ENCODE results near the gene CERS6.

Gene CERS6

GRCh38 chr2:168526641-168527040, 70.6 kb downstream of the CERS6 start:
- DNase-seq (ENCODE audit: low read depth in 2 of 2): peak; percentile 59 to 75
- no peak overlapping the region for H3K4me3 ChIP-seq (replicated peaks in 1 of 2; ENCODE audit: low read depth in 2 of 2, low read length in 2 of 2)
- no peak for TF ChIP-seq CTCF (IDR thresholded peaks at IDR 0.05; ENCODE audit: low read depth, low read length)

- no peak for DNase-seq (ENCODE audit: low read depth in 2 of 2)
- TF ChIP-seq CTCF (IDR thresholded peaks at IDR 0.05; ENCODE audit: low read depth, low read length): no peak
- no peak overlapping the region for H3K4me3 ChIP-seq (replicated peaks in 1 of 2; ENCODE audit: low read depth in 2 of 2, low read length in 2 of 2)
Observed at GRCh38 chr2:168528016-168528415, 71.9 kb downstream of the CERS6 start.

GRCh38 chr2:168528469-168528868, 72.4 kb downstream of the CERS6 start:
- no peak overlapping the region for H3K4me3 ChIP-seq (replicated peaks in 1 of 2; ENCODE audit: low read depth in 2 of 2, low read length in 2 of 2)
- no peak for TF ChIP-seq CTCF (IDR thresholded peaks at IDR 0.05; ENCODE audit: low read depth, low read length)
- DNase-seq (ENCODE audit: low read depth in 2 of 2): peak; percentile 61 to 77

- DNase-seq (ENCODE audit: low read depth in 2 of 2): peak in 1 of 2 donors; percentile 47
- H3K4me3 ChIP-seq (replicated peaks in 1 of 2; ENCODE audit: low read depth in 2 of 2, low read length in 2 of 2): no peak overlapping the region
- no peak for TF ChIP-seq CTCF (IDR thresholded peaks at IDR 0.05; ENCODE audit: low read depth, low read length)
Observed at GRCh38 chr2:168529054-168529833, 73.2 kb downstream of the CERS6 start.

- H3K4me3 ChIP-seq (replicated peaks in 1 of 2; ENCODE audit: low read depth in 2 of 2, low read length in 2 of 2): no peak overlapping the region
- DNase-seq (ENCODE audit: low read depth in 2 of 2): peak; percentile 24 to 28
- TF ChIP-seq CTCF (IDR thresholded peaks at IDR 0.05; ENCODE audit: low read depth, low read length): no peak
Observed at GRCh38 chr2:168529900-168530561, 74.0 kb downstream of the CERS6 start.

GRCh38 chr2:168530982-168531622, 75.0 kb downstream of the CERS6 start:
- TF ChIP-seq CTCF (IDR thresholded peaks at IDR 0.05; ENCODE audit: low read depth, low read length): no peak
- peak; percentile 69 to 87 for DNase-seq (ENCODE audit: low read depth in 2 of 2)
- H3K4me3 ChIP-seq (replicated peaks in 1 of 2; ENCODE audit: low read depth in 2 of 2, low read length in 2 of 2): no peak overlapping the region

Measured in cardiac fibroblast (primary cell).